Effector memory CD4-positive, alpha-beta T cell (primary cell): Measurements from ENCODE around the gene SLC5A9.
"Not testable (repeated sequence)": the region's sequence is repeated elsewhere in the genome, so short reads cannot be mapped to it uniquely, and the experiment has no call there.

Experiments
- DNase-seq, 3 donors: peaks; one replicate each; pipeline ENCODE4 v3.0.0-alpha.2; 2020
- H3K27ac ChIP-seq: 2 replicates; pipeline ENCODE4 v1.7.0; 2013; ENCODE audit warnings: mild to moderate bottlenecking, low read length, moderate library complexity; ENCODE audit not compliant: insufficient read depth, poor library complexity, severe bottlenecking
- H3K27me3 ChIP-seq: replicated peaks from 2 replicates; pipeline ENCODE4 v1.7.0; 2013; ENCODE audit warnings: mild to moderate bottlenecking, low read length; ENCODE audit not compliant: insufficient read depth, control insufficient read depth, poor library complexity, severe bottlenecking
- H3K36me3 ChIP-seq: 2 replicates; pipeline ENCODE4 v1.7.0; 2013; ENCODE audit warnings: mild to moderate bottlenecking, low read length, moderate library complexity; ENCODE audit not compliant: control insufficient read depth, insufficient read depth
- H3K4me1 ChIP-seq: 2 replicates; pipeline ENCODE4 v1.7.0; 2013; ENCODE audit warnings: low read length, mild to moderate bottlenecking; ENCODE audit not compliant: control insufficient read depth, insufficient read depth, poor library complexity, severe bottlenecking
- H3K4me3 ChIP-seq: 2 replicates; pipeline ENCODE4 v1.7.0; 2013; ENCODE audit warnings: low read length, low read depth, mild to moderate bottlenecking; ENCODE audit not compliant: insufficient read depth, poor library complexity, severe bottlenecking
- H3K9me3 ChIP-seq: 2 replicates; pipeline ENCODE4 v1.7.0; 2013; ENCODE audit warnings: mild to moderate bottlenecking, low read length, moderate library complexity; ENCODE audit not compliant: control insufficient read depth

SLC5A9 gene

DNA sequence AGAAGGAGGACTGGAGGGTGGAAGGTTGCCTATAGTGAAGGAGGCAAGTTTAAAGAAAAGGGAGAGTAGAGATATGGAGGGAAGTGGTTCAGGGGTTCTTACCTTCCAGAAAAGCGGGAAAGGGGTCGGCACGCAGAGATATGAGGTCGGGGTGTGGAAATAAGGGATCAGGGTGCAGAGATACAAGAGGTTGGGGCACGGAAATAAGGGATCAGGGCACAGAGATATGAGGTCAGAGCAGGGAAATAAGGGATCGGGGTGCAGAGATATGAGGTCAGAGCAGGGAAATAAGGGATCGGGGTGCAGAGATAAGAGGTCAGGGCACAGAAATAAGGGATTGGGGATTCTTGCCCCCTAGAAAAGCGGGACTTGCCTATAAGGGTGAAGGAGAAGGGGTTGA, 9.1 kb upstream of the SLC5A9 start:
- H3K27ac ChIP-seq, H3K27me3 ChIP-seq, H3K4me3 ChIP-seq, H3K36me3 ChIP-seq, H3K4me1 ChIP-seq, H3K9me3 ChIP-seq, DNase-seq: not testable (repeated sequence)

DNA sequence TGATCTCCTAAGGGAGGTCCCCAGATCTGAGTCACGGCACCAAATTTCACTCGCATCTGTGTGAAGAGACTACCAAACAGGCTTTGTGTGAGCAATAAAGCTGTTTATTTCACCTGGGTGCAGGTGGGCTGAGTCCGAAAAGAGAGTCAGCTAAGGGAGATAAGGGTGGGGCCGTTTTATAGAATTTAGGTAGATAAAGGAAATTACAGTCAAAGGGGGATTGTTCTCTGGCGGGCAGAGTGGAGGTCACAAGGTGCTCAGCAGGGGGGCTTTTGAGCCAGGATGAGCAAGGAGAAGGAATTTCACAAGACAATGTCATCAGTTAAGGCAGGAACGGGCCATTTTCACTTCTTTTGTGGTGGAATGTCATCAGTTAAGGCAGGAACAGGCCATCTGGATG, 8.2 kb upstream of the SLC5A9 start:
- DNase-seq, H3K27ac ChIP-seq, H3K36me3 ChIP-seq, H3K27me3 ChIP-seq, H3K9me3 ChIP-seq, H3K4me3 ChIP-seq, H3K4me1 ChIP-seq: not testable (repeated sequence)

DNA sequence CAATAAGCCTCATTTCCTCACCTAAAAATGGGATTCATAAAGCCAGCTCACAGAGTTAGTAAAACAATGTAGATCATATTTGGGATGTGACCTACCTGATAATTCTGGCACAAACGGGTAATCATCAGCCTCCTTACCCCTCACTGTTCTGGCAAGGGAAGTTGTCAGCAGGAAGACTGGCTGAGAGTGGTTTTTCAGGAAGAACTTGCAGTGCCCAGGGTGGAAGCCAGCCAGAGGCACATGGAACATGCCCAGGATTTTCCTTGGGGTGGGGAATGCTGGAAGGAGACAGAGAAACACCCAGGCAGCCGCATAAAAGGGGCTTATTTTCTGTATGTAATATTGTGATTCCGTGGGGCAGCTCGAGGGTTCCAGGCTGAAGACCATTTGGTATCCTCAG, 7.7 kb upstream of the SLC5A9 start:
- no peak for DNase-seq
- Histone ChIP-seq H3K27ac (no peak overlapping the region), H3K27me3 (no peaks in the 10 kb centered on the region), H3K4me1 (no peaks in the 10 kb centered on the region), H3K36me3 (no peaks in the 10 kb centered on the region), H3K4me3 (no peak overlapping the region), H3K9me3 (no peaks in the 10 kb centered on the region)

DNA sequence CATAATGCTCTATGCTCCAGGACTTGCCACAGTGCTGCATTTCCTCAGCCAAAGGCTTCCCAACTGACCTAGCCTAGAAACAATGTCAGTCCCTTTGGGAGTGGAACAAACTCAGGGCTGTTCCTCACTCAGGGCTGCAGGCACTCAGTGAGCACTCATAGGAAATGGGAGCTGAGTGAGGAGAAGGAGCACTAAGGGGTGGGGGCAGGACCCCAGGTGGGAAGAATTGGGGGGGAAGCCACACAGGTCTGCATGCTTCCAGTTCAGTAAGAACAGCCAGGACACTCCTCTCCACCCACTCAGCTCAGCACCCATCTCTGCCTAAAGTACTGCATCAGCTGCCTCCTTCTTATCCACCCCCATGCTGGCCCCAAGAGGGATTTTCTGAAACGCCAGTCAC, 7.3 kb upstream of the SLC5A9 start:
- no peak overlapping the region for H3K4me3 ChIP-seq
- no peak for DNase-seq
- H3K9me3 ChIP-seq: no peaks in the 10 kb centered on the region
- H3K36me3 ChIP-seq: no peaks in the 10 kb centered on the region
- H3K4me1 ChIP-seq: no peaks in the 10 kb centered on the region
- H3K27me3 ChIP-seq: no peaks in the 10 kb centered on the region
- H3K27ac ChIP-seq: no peak overlapping the region

DNA sequence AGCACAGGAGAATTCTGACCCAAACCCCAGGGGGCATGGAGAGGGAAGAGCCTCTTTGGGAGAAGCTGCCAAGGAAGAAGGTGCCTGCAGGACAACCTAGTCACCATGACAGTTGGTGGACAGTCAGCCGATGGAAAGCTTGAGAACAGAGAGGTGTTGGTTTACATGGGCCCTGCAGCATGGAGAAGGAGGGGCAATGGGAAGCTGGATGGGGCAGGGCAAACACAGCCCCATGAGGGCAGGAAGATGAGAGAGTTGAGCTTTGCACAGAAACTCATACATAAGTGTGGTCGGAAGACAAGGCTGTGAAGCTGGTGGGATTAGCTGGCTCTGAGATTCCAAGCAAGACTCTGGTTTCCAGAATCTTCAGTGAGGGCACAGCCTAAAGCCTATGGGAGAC, 6.6 kb upstream of the SLC5A9 start:
- no peak for DNase-seq
- Histone ChIP-seq H3K4me1 (no peaks in the 10 kb centered on the region), H3K4me3 (no peak overlapping the region), H3K36me3 (no peaks in the 10 kb centered on the region), H3K9me3 (no peaks in the 10 kb centered on the region), H3K27me3 (no peaks in the 10 kb centered on the region), H3K27ac (no peak overlapping the region)

DNA sequence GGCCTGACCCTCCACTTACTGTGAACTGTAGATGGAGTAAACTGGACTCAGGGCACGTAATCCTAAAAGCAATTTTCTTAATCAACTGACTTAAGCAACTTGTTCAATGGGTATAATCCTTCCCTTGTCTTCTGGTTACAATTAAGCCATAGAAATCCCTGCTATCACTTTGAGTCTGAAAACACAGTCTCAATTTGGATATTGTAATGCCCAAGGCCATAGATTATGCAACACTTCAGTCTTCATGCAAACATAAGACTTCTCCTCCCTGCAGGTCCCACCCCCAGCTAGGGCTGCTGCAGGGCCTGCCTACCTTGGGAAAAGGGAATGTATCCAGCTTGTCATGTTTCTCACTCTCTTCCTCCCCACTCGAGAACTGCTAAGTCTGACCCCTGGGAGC, 6.2 kb upstream of the SLC5A9 start:
- DNase-seq: no peak
- Histone ChIP-seq H3K36me3 (no peaks in the 10 kb centered on the region), H3K9me3 (no peaks in the 10 kb centered on the region), H3K27ac (no peak overlapping the region), H3K4me3 (no peak overlapping the region), H3K27me3 (no peaks in the 10 kb centered on the region), H3K4me1 (no peaks in the 10 kb centered on the region)

DNA sequence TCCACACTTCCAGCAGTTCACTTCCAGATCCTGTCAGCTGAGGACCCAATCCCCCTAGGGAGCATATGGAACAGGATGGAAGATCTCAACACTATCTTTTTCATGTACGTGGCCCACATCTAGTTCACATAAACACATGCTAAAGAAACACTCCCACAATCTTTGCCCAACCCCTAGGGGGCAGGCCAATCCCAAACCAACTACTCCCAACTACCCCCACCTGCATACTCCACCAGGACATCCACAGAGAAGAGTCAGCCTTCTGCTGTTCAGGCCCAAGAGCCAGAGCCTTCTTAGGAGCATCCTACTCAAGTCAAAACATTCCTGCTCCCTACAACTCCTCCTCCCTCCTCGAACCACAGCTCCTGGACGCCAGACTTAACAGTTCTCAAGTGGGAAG, 5.6 kb upstream of the SLC5A9 start:
- Histone ChIP-seq H3K9me3 (no peaks in the 10 kb centered on the region), H3K4me1 (no peaks in the 10 kb centered on the region), H3K36me3 (no peaks in the 10 kb centered on the region), H3K27me3 (no peaks in the 10 kb centered on the region), H3K4me3 (no peak overlapping the region), H3K27ac (no peak overlapping the region)
- no peak for DNase-seq

DNA sequence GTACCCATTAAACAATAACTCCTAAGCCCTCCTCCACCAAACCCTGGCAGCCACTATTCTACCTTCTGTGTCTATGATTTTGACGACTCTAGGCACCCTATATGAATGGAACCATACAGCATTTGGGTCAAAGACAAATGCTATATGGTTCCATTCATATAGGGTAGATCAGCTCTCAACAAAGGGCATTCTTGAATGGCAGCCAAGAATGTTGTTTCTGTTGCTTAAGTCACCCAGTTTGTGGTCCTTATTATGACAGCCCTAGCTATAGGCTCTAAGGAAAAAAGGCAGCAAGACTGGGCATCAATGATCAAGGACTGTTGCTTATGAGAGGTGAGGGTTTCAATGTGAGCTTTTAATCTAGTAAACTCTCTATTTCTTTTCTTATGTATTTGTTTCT, 4.7 kb upstream of the SLC5A9 start:
- Histone ChIP-seq H3K27me3 (no peaks in the 10 kb centered on the region), H3K4me1 (no peaks in the 10 kb centered on the region), H3K9me3 (no peaks in the 10 kb centered on the region), H3K27ac (no peak overlapping the region), H3K36me3 (no peaks in the 10 kb centered on the region), H3K4me3 (no peak overlapping the region)
- DNase-seq: no peak

DNA sequence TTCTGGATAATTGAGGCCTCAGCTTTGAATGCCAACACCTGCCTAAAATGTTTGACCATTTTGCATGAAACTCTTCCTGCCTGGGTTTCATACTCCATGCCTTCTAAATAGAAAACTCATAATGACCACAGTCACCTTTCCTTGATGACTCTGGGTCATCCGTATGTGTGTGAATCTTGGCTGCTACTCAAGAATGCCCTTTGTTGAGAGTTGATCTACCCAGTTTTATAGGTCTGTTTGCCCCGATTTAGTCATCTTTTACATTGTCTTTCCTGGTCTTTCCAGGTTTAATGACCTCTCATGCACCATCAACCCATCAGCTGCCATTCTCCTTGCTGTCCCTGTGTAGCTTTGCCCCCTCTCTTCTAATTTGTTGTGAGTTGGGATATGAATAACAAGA, 2.7 kb upstream of the SLC5A9 start:
- DNase-seq: no peak
- Histone ChIP-seq H3K27me3 (no peaks in the 10 kb centered on the region), H3K27ac (no peak overlapping the region), H3K4me1 (no peaks in the 10 kb centered on the region), H3K36me3 (no peaks in the 10 kb centered on the region), H3K4me3 (no peak overlapping the region), H3K9me3 (no peaks in the 10 kb centered on the region)

DNA sequence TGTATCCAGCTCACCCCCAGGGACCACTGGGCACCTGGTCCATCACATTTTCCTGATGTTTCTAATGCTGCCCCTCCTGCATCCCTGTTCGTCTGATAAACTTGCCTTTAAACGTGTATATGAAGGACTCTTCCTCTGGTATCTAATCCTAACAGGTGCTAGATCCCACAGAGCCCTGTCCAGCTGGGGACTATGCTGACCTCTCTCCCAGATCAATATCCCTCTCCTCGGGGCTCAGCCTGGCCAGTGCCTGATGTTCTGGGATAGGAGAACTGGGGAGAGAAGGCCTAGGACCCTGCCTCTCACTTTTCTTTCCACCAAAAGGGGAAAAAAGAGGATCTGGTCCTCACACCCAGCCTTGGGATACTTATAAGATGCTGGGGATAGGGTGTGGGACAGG, 1.4 kb upstream of the SLC5A9 start:
- no peak for DNase-seq
- H3K27me3 ChIP-seq: no peaks in the 10 kb centered on the region

DNA sequence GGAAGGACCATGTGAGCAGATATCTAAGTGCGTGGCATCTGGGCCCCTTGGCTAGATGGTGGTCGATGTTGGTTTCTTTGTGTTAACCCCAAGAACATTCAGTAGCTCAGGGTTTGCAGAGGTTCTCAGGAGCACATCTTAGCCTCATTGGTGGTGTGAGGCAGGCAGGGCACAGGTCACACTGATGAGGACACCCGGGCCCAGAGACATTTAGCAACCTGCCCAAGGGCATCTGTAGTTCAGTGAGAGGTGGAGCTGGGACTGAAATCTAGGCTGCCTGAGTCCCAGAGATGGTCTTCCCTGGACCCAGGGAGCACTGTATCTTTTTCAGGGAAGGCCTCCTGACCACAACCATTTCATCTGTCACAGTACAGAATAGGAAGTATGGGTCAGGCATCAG, 859 bp upstream of the SLC5A9 start:
- Histone ChIP-seq H3K36me3 (no peaks in the 10 kb centered on the region), H3K4me1 (no peaks in the 10 kb centered on the region), H3K27ac (no peak overlapping the region), H3K27me3 (no peaks in the 10 kb centered on the region), H3K4me3 (no peak overlapping the region), H3K9me3 (no peaks in the 10 kb centered on the region)
- no peak for DNase-seq

More for the DNA sequence above, 1.4 kb upstream of the SLC5A9 start:
- Histone ChIP-seq H3K4me1 (no peaks in the 10 kb centered on the region), H3K4me3 (no peak overlapping the region), H3K36me3 (no peaks in the 10 kb centered on the region), H3K9me3 (no peaks in the 10 kb centered on the region), H3K27ac (no peak overlapping the region)
